SU-DHL-6 (cell line): ENCODE measurements around the gene AFF2.

Source experiments
- CTCF ChIP-seq: fragments of 200-600 bp; sonication (generic); IDR thresholded peaks from one replicate; pipeline ENCODE4 v1.5.1; 2017; ENCODE audit warnings: antibody characterized with exemption, mild to moderate bottlenecking, low read length, moderate library complexity; ENCODE audit not compliant: insufficient read depth, poor library complexity, severe bottlenecking
- EZH2phosphoT487 ChIP-seq: fragments of 200-600 bp; sonication (generic), shearing (Covaris generic); conservative IDR thresholded peaks from 2 replicates; pipeline ENCODE4 v1.6.1; 2018; ENCODE audit warnings: mild to moderate bottlenecking, antibody characterized with exemption, low read length, moderate library complexity, mixed read lengths

GRCh38 chrX:148784137-148784536 lies 283.7 kb downstream of the AFF2 start:
- no peak for TF ChIP-seq CTCF
- TF ChIP-seq EZH2phosphoT487: no peak
